Right lobe of liver (tissue), 4 donors: Measurements from ENCODE around the gene HSPA8.

Experiments
- CTCF ChIP-seq, 4 donors: fragments of 200-600 bp in 3 of 4; fragments of 450-650 bp in 1 of 4; IDR thresholded peaks; one replicate each; pipeline versions ENCODE4 v1.5.1 to v1.8.0; 2016 to 2022; ENCODE audit warnings: antibody characterized with exemption in 4 of 4, mild to moderate bottlenecking in 2 of 4
- POLR2A ChIP-seq: fragments of 450-650 bp; IDR thresholded peaks from one replicate; pipeline ENCODE4 v1.6.1; 2017; ENCODE audit warnings: antibody characterized with exemption, mild to moderate bottlenecking
- donor health status: DM: no; HTN: no; CAD: no.
- donor health status: DM: no; HTN: no; CAD: no.
- donor health status: DM: no; HTN: yes; CAD: no.

- no peak for TF ChIP-seq CTCF (IDR thresholded peaks at IDR 0.05)
- no peak for TF ChIP-seq POLR2A
Measured at GRCh38 chr11:123045101-123045500, 16.8 kb downstream of the HSPA8 start.
